ENCODE measurements around the gene DHCR7.

DHCR7 gene, protein sequence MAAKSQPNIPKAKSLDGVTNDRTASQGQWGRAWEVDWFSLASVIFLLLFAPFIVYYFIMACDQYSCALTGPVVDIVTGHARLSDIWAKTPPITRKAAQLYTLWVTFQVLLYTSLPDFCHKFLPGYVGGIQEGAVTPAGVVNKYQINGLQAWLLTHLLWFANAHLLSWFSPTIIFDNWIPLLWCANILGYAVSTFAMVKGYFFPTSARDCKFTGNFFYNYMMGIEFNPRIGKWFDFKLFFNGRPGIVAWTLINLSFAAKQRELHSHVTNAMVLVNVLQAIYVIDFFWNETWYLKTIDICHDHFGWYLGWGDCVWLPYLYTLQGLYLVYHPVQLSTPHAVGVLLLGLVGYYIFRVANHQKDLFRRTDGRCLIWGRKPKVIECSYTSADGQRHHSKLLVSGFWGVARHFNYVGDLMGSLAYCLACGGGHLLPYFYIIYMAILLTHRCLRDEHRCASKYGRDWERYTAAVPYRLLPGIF

DNA sequence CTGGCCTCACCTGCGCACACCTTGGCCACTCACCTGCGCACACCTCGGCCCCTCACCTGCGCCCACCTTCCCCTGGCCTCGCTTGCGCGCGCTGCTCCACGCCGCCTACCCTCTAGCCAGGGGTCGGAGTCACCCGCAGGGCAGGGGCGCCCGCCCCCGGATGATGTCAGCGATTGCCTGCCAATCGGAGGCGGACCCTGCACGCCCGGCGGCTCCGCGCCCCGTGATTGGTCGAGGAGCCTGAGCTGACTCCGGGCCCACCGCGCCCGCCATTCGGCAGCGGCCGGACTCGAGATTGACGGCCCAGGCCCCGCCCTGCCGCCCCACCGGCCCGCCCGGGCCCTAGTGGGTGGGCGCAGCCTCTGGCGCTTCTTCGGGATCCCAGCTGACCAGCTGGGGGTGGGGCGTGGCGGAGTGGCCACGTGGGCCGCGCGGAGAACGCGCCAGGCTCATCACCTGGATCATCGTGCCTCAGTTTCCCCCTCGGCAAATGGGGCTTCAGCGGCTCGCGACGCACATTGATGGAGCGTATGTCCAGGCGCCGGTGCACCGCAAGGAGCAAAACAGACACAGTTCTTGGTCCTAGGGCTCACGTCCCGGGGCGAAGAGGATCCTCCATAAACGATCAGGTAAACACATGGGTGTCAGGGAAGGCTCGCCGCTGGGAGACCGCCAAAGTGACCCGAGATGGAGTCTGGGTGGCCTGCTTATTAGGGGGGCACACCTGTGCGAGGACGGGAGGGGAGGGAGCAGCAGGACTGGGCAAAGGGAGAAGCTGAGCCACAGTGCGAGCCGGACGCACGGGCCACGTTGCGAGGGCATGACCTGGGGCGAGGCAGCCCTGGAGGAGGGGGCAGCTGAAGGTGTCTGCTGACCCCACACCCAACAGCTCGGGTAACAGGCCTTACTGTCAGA lies at the start of gene DHCR7:
Gene DHCR7, minus strand, starts transcription at position 137 of the 915 bp plus-strand sequence. CDS start 3,441 bp downstream, outside the sequence.
- DNase-seq: peak; percentile 93

GRCh38 chr11:71496421-71496820 lies 48.2 kb upstream of the DHCR7 start:
- DNase-seq: no peak

- no peak for DNase-seq
Measured at GRCh38 chr11:71495286-71496230, 47.4 kb upstream of the DHCR7 start.

GRCh38 chr11:71491940-71492339 lies 43.7 kb upstream of the DHCR7 start:
- no peak for DNase-seq

DNA sequence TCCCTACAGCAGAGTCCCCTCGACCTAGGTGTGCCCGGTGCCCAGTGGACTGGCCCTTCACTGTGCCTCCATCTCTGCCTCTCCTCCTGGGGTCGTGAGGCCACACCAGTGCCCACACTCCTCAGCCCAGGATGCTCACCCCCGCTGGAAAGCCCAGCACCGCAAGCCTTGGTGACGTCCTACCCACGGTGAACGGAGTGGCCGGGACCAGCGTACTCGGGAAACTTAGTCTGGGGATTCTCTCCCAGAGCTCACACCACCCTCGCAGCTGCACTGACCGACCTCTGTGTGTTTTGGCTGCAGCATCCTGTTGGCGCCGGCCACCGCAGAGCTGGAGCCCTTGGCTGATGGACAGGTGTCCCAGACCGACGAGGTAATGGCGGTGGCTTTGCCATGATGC lies 43.3 kb upstream of the DHCR7 start:
- no peak for DNase-seq

DNA sequence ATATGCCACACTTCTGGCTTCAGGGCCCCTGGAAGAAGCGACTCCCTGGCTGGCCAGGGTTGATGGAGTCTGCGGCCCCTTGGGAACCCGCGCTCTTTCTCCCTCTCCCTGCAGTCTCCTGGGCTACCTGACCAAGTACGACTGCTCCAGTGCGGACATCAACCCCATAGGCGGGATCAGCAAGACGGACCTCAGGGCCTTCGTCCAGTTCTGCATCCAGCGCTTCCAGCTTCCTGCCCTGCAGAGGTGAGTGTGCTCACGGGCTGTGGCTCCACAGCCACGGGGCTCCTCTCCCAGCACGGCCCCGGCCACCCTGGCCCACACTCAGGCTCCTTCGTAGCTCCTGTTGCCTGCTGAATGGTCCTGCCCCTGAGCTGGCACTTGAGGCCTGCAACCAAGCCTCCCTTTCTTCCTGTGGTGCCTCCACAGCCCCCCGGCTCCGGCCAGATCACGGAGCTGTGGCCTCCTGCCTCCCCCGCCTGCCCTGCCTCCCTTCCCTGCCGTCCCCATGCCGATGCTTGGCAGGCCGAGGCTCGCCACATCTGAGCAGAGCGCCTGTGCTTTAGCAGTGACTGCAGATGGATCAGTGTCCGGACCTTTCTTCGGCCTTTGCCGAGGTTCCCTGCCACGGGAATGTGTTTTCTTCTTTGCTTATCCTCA lies 42.7 kb upstream of the DHCR7 start:
- no peak for DNase-seq

- no peak for DNase-seq
Measured at GRCh38 chr11:71490044-71490730, 42.0 kb upstream of the DHCR7 start.

DNA sequence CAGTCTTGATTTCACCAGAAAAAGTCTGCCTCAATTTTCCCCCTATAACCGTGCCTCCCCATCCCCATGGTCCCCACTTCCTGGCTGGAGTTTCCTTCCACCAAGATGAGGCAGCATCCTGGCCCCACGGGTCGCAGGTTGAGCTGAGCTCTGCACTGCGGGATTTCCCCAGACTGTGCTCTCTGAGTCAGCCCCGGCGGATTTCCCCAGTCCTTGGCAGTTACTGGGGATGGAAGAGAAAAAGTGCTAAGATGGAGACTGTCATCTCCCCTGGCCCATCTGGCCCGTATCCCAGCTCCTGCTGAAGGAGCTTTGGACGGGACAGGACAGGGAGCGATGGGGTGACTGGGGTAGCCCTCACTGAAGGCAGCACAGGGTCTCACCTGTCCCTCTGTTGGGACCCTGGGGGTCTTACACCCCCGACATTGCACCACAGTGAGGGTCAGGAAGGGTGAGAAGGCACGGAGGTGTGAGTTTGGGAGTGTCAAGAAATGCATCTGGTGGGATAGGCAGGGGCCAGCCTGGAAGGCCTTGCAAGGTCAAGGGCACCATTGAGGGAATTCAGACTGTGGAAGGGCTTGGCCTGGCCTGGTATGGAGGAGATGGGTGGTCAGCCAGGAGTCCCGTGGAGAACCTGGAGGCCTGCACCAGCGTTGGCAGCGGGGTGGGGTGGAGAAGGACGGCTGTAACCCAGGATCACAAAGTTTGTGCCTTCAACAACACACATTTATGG lies 41.3 kb upstream of the DHCR7 start:
- peak; percentile 50 for DNase-seq

DNA sequence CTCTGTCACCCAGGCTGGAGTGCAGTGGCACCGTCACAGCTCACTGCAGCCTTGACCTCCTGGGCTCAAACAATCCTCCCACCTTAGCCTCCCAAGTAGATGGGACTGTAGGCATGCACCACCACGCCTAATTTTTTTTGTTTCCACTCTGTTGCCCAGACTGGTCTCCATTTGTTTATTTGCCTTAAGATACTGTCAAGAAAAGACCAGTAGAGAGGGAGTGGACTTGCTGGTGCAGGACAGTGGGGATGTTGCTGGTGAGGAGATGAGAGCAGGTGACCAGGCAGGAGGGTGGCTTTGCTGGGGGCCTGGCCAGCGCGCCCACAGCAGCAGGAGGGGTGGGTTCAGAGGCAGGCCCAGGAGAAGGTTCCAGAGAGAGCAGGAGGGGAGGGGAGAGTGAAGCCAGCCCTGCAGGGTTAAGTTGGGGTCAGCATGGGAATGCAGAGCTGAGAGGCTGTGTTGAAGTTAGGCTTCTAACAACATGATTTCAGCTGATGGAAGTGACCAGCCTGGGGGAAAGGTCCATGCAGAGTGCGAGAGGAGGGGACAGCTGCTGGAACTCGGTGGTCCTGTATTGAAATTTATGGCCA lies 40.6 kb upstream of the DHCR7 start:
- no peak for DNase-seq

DNA sequence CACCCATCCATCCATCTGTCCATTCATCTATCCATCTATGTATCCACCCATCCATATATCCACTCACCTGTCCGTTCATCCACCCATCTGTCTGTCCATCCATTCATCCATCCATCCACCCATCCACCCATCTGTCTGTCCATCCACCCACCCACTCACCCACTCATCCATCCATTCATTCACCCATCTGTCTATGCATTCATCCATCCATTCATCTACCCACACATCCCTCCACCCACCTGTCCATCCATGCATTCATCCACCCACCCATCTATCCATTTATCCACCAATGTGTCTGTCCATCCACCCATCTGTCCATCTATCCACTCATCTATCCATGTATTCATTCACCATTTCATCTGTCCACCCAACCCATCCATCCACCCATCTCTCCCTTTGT lies 38.1 kb upstream of the DHCR7 start:
- no peak for DNase-seq

DNA sequence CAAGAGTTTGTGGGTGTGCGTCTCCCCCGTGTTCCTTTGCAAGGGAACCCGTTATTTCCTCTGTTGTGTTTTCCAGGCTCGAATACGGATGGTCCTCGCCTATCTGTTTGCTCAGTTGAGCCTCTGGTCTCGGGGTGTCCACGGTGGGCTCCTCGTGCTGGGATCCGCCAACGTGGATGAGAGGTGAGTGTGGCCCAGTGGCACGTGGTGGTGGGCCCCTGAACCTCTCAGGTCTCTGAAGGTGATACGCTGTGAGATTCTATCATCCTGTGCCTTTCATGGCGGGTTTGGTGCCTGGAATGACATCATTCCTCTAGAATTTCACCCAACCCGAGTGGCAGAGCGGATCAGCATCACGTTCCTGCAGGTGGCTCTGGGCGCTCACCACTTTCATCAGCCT lies 37.3 kb upstream of the DHCR7 start:
- no peak for DNase-seq

GRCh38 chr11:71485063-71485399 lies 36.8 kb upstream of the DHCR7 start:
- DNase-seq: no peak

DNA sequence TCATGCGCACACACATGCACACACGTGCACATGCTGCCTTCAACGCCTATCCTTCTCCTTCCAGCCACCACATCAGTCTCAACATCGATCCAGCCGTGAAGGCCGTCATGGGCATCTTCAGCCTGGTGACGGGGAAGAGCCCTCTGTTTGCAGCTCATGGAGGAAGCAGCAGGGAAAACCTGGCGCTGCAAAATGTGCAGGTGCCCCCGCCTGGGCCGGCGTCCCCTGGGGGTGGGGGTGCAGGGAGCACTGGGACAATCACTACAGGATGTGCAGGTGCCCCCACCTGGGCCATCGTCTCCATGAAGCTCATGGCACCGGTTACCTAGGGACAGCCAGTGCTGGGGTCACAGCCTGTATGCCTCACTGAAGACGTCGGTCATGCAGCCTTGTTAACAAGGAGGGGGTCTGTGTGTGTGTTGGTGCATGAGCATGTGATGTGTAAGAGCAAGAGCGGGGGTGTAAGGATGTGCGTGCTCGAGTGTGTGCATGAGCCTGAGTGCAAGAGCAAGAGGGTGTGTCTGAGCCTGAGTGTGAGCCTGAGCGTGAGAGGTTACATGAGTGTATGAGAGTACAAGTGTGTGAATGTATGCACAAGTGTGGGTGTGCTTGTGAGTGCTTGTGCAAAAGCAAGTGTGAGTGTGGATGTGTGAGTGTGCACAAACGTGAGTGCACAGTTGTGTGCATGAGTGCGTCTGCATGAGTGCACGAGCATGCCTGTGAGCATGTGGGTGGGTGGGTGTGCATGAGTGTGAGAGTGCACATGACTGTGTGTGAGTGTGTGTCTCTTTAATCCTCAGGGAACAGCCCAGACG lies 36.3 kb upstream of the DHCR7 start:
- no peak for DNase-seq

DNA sequence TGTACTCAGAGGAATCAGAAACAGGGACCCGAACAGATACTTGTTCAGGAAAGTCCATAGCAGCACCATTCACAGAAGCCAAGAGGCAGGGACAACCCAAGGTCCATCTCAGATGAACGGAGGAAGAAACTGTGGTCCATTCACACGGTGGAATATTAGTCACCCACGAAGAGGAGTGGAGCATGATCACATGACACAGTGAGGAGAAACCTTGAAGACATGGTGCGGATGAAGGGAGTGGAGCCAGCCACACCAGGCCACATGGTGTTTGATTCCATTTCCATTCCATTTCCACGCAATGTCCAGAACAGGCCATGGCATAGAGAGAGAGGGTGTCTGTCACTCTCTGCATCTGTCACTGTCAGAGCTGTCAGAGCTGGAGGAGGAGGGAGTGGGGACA lies 35.5 kb upstream of the DHCR7 start:
- DNase-seq: no peak

GRCh38 chr11:71482746-71483364 lies 34.7 kb upstream of the DHCR7 start:
- no peak for DNase-seq

DNA sequence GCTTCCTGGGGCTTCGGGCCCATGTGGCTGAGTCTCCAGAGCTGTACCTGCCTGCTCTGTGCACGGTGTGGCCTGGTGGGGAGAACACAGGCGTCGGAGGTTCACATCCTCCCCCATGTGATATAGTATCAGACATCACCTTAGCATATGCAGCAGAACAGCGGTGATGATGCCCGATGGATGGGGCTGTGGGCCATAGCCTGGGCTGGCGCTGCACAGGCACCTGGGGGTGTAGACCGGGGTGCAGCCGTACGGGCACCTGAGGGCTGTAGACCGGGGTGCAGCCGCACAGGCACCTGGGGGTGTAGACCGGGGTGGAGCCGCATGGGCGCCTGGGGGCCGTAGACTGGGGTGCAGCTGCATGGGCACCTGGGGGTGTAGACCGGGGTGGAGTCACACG lies 34.0 kb upstream of the DHCR7 start:
- no peak for DNase-seq

DNA sequence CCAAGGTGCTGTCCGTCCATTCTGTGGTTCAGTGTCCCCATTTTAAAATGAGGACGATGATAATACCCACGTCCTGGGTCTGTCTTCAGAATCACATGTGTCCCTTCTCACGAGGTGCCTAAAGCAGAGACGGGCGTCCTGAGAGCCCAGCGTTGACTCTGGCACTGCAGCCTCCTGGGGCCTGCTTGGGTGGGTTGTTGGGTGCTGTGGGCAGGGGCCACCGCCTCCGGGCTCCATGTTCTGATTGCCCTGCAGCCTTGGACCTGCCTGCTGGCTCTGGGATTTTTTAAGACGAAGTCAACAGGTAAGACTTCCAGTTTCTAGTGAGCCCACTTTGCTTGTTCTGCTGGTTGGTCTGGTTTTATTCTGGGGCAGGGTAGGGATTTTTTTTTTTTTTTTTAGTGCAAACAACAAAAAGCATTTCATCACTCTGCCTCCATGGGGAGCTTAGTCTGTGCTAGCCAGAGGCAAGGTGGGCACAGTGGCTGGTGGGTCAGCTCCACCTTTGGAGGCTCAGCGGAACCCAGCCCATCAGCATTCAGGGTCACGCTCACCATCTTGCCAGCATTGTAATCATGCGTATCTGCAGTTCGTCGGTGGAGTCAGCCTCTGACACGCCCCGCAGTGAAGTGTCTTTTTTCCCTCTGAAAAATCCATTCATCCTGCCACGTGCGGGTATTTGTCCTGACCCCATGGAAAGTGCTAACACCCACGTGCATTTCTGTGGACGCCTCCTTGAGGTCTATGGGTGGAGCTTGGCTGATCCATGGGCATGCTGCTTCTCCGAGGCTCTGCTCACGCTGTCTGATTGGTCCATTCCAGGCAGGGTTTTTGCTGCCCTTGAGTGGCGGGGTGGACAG lies 33.1 kb upstream of the DHCR7 start:
- DNase-seq: no peak

GRCh38 chr11:71478528-71478840 lies 30.3 kb upstream of the DHCR7 start:
- no peak for DNase-seq
